Posterior cingulate gyrus (tissue), 11 donors: ENCODE results near the gene ZNF8.
A peak's percentile ranks its signal among the peaks of the same experiment; 100 is the strongest.
"Not testable (repeated sequence)": the region's sequence is repeated elsewhere in the genome, so short reads cannot be mapped to it uniquely, and the experiment has no call there.

Experiments
- DNase-seq, 10 donors: peaks; one replicate each; pipeline versions ENCODE4 v3.0.0 to v3.0.0-alpha.2; 2020 to 2021; ENCODE audit warnings: mixed read lengths in 3 of 10
- intact Hi-C: fragments of 100-400 bp; cut with DNase I; formaldehyde crosslinking; loops from one replicate; pipeline ENCODE4 v1.15.1; 2023

ZNF8 gene

DNA sequence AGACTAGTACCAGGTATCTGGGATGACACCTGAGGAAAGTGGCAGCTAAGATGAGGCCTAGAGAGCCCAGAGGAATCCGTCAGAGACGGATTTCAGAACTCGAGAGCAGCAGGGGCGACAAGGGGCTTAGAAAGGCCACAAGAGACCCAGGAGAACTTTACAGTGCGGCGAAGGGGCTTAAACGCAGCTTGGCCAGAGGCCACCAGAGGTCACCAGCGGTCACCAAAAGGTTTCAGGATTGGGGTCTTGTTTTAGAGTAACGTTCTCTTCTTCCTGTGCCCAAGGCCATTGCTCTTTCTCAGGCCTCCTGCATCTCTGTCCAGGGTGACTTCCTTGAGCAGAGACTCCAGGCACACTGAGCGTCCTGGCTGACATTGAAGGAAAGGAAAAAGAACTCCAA lies 50.2 kb downstream of the ZNF8 start:
- intact Hi-C loops: no loop called here
- DNase-seq: no peak

DNA sequence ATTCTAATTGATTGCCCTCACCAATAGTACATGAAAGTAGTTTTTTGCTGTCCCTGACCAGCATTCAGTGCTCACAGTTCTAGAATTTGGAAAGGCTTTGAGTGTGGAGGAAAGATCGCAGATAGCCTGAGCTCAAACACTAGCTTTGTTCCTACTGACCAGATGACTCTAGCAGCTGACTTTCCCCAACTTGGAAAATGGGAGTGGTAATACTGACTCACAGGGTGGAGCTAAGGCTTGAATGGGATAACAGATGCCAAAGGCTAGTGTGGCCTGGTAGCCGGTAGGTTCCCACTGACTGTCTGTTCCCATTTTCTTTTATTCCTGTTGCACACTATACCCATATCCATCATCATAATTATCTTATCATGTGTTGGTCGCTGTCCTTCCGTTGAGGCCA lies 51.7 kb downstream of the ZNF8 start:
- DNase-seq: peak in 3 of 10 donors; percentile 9 to 45 (median 45)
- intact Hi-C loops: no loop called here

DNA sequence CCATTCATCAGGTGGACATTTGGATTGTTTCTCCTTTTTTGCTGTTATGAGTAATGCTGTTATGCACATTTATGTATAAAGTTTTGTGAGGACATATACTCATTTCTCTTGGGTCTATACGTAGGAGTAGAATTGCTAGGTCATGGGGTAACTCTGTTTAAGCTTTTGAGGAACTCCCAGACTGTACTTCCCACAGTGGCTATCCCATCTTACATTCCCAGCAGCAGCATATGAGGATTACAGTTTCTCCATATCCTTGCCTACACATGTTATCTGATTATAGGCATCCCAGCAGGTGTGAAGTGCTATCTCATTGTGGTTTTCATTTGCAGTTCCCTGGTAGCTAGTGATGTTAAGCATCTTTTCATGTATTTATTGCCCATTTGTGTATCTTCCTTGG lies 53.9 kb downstream of the ZNF8 start:
- no peak for DNase-seq
- intact Hi-C loops: no loop called here

DNA sequence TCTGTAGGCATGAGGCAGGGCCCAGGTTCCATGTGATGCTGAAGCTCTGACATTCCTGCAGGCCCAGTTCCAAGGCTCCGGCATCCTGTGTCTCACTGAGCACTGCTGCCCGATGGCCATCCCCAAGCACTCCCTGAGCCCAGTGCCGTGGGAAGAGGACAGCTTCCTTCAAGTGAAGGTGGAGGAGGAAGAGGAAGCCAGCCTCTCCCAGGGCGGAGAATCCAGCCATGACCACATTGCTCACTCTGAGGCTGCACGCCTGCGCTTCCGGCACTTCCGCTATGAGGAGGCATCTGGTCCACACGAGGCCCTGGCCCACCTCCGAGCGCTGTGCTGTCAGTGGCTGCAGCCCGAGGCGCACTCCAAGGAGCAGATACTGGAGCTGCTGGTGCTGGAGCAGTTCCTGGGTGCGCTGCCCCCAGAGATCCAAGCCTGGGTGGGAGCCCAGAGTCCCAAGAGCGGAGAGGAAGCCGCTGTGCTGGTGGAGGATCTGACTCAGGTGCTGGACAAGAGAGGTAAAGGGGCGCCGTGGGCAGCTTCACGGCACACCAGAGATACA lies 56.0 kb downstream of the ZNF8 start:
- no peak for DNase-seq
- intact Hi-C loops: no loop called here

DNA sequence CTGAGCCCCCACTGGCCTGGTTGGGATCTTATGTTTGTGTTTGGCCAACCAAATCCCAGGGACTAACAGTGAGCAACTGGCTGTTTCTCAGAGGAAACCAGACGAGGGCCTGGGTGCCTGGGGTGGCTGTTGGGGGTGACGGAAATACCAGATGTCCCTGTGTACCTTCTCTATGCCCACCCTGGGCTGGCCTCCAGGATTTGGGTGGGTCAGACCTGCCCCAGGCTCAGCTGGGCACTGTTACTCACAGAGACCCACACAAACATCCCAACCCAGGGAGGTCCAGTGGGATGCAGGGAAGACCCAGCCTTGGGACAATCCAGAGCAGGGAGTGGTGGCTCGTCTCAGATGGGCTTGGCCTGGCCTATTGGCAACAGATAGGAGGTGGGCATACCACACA lies 56.9 kb downstream of the ZNF8 start:
- no peak for DNase-seq
- intact Hi-C loops: no loop called here

DNA sequence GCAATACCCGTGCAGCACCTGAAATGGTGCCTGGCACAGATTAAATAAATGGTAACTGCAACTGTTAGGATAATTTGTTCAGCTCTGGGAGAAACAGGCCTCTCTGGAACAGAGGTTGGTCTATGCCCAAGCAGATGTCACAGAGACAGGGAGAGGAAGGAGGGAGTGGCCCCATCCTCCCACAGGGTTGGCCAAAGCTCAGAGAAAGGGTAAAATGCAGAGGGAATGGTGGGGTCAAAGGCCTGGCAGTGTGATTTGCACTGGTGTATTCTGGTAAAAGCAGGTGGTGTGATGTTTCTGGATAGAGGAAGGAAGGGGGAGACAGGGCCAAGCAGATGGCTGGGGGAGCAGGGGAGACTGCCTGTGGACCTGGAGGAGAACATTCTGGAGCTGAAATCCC lies 57.5 kb downstream of the ZNF8 start:
- DNase-seq: no peak
- intact Hi-C loops: no loop called here

DNA sequence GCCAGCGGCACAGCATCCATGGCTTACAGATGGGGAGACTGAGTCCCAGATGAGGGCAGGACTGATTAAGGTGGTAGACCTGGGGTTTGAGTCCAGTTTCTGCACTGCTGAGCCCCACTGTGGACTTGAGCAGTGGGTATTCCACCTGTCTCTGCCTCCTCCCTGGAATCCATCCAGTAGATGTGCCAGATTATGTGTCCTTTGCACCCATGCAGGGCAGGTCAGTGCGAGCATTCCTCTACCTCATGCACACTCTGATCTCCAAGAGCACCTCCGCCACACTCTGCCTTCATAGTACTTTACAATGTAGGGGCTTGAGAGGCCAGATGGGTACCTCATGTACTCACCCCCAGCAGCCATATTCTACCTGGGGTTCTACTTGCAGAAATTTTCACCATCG lies 58.1 kb downstream of the ZNF8 start:
- no peak for DNase-seq
- intact Hi-C loops: no loop called here

DNA sequence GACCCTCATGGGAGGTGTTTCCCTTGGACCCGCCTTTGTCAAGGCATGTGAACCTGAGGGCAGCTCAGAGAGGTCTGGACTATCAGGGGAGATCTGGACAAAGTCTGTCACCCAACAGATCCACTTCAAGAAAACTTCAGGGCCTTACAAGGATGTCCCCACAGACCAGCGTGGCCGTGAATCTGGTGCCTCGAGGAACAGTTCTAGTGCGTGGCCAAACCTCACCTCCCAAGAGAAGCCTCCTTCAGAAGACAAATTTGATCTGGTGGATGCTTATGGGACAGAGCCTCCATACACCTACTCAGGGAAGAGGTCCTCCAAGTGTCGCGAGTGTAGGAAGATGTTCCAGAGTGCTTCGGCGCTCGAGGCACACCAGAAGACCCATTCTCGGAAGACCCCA lies 59.6 kb downstream of the ZNF8 start:
- DNase-seq: no peak
- intact Hi-C loops: no loop called here

DNA sequence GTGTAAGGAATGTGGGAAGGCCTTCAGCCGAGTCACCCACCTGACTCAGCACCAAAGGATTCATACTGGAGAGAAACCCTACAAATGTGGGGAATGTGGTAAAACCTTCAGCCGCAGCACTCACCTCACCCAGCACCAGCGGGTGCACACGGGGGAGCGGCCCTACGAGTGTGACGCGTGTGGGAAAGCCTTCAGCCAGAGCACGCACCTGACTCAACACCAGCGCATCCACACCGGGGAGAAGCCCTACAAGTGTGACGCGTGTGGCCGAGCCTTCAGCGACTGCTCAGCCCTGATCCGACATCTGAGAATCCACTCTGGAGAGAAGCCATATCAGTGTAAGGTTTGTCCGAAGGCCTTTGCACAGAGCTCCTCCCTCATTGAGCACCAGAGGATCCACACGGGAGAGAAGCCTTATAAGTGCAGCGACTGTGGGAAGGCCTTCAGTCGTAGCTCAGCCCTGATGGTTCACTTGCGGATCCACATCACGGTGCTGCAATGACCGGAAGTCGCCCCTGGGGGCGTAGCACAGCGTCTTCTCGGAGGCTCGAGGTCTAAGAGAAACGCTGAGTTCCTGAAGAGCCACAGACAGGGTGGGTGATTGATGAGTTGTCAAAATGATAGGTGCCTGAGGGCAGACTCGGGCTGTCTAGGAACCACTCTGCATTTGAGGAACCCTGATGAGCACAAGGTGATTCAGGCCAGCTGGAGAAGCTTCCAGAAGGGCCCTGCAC lies 60.2 kb downstream of the ZNF8 start:
- peak in 1 of 10 donors; percentile 34 for DNase-seq
- intact Hi-C loops: no loop called here

DNA sequence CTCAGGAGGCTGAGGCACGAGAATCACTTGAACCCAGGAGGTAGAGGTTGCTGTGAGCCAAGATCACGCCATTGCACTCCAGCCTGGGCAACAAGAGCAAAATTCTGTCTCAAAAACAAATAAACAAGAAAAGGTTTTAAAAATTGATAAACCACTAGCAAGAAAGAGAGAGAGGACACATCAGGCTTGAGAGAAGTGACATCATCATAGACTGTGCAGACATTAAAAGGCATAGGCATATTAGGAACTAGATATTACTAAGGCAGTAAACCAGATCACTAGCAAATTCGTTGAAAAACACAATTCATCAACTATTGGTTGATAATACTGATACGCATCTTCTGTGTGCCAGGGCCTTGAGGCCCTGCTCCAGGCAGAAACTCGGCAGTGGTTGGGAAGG lies 66.8 kb downstream of the ZNF8 start:
- intact Hi-C loops: no loop called here
- DNase-seq: no peak

DNA sequence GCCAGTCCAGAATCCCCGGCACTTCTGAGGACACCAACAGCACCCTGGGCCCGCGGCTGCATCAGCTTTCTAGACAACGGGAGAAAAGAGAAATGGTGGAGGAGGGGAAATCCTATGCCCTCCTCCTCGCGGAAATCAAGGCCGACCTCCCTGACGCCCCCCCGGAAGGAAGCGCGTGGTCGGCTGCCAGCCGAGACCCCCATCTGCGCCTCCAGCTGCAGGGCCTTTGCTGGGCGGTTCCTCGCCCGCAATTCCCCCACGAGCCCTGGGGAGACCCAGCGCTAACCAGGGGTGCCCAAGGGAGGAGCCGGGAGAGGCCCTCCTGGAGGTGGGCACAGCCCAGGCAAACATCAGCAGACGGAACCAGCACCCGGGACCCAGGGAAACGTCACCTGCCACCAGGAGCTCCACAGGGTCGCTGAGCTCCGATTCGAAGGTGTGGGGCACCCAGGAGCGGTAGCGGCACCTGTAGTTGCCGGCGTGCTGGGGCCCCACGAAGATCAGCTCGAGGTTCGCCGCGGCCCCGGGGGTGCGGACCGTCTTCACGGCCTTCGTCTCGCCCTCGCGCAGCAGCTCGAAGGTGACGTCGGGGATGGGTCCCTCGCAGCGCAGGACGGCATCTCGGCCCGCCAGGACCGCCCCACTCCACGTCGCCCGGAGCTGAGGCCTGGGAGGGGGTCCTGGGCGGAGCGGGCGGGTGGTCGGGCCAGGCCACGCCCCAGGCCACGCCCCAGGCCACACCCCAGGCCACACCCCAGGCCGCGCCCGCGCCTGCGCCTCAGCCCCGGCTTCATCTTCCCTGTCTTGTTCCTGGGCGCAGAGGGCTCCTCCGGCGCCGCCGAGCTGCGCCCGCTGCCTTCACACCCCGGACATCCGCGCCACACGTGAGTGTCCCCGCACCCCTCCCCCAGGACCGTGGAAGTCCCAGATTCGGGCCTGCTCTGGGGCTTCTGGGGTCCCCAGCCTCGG lies 68.5 kb downstream of the ZNF8 start:
- intact Hi-C loops: loop anchor here (1.0 kb wide), 1 partner anchor 15 kb away; the partner anchor contains the start of gene ZNF497
- DNase-seq: peak; percentile 57 to 98 (median 75)

DNA sequence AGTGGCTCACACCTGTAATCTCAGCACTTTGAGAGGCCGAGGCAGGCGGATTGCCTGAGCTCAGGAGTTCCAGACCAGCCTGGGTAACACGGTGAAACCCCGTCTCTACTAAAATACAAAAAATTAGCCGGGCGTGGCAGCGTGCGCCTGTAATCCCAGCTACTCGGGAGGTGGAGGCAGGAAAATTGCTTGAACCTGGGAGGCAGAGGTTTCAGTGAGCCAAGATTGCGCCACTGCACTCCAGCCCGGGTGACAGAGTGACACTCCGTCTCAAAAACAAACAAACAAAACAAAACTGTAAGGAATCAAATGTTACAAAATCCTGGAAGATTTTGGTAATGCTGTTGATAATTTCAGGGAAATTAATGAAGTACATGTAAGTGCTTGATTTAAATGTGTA lies 69.3 kb downstream of the ZNF8 start:
- intact Hi-C loops, DNase-seq: not testable (repeated sequence)

DNA sequence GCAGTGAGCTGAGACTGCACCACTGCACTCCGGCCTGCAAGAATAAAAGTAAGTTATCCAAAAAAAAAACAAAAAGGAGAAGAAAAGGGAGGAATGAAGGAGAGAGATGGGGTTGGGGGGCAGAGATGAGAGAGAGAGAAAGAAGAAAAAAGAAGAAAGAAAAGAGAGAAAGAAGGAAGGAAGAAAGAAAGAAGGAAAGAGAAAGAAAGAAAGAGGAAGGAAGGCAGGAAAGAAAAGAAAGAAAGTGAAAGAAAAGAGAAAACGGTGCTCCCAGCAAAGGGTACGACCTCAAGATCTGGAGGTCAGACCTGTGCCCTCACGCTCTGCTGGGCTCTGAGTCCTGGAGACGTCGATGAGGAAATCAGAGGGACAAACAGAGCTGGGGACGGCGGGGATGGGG lies 70.8 kb downstream of the ZNF8 start:
- intact Hi-C loops: no loop called here
- no peak for DNase-seq

DNA sequence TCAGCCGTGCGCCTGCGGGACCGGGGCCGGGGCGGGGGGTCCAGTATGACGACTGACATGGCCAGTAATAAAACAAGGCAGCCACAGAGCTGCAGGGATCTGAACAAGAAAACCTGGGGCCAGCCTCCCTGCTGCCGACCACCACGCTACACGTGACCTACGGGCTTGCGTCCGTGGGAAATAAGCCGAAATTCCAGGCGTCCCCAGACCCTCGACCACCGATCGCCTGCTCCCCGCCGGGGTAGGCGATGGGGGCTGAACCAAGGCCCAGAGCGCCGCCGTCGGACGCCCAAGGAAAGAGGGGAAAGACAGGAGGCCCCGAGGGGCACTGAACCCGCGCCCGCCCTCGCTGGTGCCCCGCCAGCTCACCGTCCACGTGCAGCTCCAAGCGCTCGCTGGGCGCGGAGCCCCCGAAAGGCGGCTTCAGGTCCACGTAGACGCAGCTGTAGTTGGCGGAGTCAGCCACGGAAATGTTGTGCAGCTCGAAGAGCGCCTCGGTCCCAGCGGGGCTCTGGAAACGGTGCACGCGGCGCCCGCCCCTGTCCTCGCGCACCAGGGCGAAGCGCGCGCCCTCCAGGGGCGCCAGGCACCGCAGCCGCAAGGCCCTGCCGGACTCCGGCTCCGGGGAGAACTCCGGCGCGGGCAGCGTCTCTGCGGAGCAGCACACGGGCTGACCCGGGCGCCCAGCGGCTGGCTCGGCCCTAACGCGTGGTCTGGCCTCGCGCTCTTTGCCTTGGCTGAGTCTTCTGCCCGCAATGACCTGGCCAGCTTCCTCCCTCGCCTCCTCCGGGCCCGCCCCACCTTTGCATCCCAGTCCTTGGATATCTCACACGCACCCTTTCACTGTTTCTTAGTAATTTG lies 71.5 kb downstream of the ZNF8 start:
- intact Hi-C loops: no loop called here
- DNase-seq: peak in 3 of 10 donors; percentile 50 to 73 (median 67)

DNA sequence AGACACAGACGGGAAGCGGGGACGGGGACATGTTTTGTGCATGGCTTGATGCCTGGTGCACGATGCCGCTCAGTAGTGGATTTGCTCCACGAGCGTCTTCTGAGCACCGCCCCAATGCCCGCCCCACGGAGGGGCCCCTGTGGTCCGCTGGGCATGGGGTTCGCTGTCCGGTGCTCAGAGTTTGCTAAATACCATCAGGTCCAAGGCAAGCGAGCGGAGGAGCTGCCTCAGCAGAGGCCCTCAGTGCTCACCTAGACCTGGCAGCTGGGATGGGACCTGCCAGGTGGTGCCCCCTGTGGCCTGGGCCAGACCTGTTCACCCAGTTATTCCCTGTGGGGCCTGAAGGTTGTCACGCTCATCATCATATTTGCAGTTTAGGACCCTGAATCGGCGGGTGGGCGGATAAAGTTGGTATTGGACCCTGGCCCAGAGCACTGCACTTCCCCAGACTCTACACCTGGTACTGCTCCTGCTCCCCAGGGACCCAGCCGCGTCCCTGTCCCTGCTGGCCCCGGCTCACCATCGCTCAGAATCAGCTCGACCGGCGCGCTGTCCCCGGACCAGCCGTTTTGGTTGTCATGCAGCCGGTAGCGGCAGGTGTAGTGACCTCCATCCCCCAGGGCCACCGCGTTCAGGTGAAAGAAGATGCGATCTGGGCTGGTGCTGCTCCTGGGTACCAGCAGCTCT lies 72.3 kb downstream of the ZNF8 start:
- DNase-seq: peak in 2 of 10 donors; percentile 73 to 76
- intact Hi-C loops: no loop called here

DNA sequence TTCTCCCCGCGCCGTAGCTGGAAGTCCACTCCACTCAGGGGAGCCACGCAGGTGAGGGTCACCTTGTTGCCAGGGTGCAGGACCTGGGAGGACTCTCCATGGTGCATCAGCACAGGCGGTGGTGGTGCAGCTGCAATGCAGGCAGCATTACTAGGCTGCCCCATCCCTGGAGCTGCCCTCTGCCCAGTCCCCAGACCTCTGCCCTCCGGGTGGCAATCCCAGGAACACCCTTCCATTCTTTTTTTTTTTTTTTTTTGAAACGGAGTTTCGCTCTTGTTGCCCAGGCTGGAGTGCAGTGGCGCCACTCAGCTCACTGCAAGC lies 72.8 kb downstream of the ZNF8 start:
- intact Hi-C loops: no loop called here
- DNase-seq: no peak

DNA sequence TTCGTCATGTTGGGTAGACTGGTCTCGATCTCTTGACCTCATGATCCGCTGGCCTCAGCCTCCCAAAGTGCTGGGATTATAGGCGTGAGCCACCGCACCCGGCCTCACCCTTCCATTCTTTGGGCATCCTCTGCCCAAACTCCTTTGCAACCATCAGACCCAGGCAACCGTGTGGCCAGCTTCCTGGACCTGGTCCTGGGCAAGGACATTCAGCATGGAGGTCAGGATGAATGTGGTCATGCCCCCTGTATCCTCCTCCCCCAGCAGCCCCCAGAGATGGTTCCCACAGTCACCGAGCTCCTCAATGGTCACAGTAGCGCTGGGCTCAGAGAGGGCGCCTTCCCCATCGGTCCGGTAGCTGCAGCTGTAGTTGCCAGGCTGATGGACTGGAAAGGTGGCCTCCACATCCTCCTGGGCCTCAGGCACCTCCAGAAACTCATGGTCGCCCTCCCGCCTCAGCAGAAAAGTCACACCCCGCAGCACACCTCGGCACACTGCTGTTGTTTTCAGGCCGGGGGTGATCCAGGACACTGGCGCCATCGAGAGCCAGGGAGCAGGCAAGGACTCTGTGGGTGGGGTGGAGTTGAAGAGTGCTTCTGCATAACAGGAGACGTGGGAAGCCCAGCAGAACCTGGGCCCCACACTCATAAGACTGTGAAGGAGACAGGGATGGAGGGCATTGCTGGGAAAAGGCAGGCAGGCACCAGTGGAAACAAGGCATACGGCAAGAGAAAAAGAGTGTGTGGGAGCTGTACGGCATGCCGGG lies 73.4 kb downstream of the ZNF8 start:
- peak in 2 of 10 donors; percentile 68 to 76 for DNase-seq
- intact Hi-C loops: no loop called here
